Measurements from ENCODE around the gene PAAF1.

GRCh38 chr11:73851046-73851764, 25.6 kb upstream of the PAAF1 start:
- TF ChIP-seq RNF2 (IDR thresholded peaks at IDR 0.05; ENCODE audit: borderline replicate concordance, low read depth) (no peak), CTCF (IDR thresholded peaks at IDR 0.05) (no peak), POLR2AphosphoS2 (conservative IDR thresholded peaks at IDR 0.05; ENCODE audit: low read length) (no peak), POLR2A (IDR thresholded peaks at IDR 0.05; ENCODE audit: low read length) (no peak), RAD21 (conservative IDR thresholded peaks at IDR 0.05 in 1 of 2, IDR thresholded peaks at IDR 0.05 in 1 of 2) (no peak)

Measured in A549 (cell line).